Neuronal stem cell (in vitro differentiated cells): ENCODE measurements around the gene CAB39.

ENCODE experiments used
- DNase-seq: peaks from one replicate; pipeline ENCODE4 v3.0.0-alpha.2; 2013; ENCODE audit warnings: low spot score
- H2AFZ ChIP-seq: one replicate; pipeline ENCODE4 v1.6.1; 2013; ENCODE audit warnings: mild to moderate bottlenecking, low read length, inconsistent platforms
- H2AK5ac ChIP-seq: 2 replicates; pipeline ENCODE4 v1.6.1; 2013; ENCODE audit warnings: low read depth, mild to moderate bottlenecking, inconsistent platforms, low read length, moderate library complexity, mixed read lengths
- H2BK120ac ChIP-seq: 2 replicates; pipeline ENCODE4 v1.6.1; 2013; ENCODE audit warnings: low read depth, mild to moderate bottlenecking, inconsistent platforms, low read length, moderate library complexity, mixed read lengths
- H2BK12ac ChIP-seq: one replicate; pipeline ENCODE4 v1.6.1; 2013; ENCODE audit warnings: low read length, inconsistent platforms
- H2BK15ac ChIP-seq: 2 replicates; pipeline ENCODE4 v1.6.1; 2013; ENCODE audit warnings: mild to moderate bottlenecking, low read length, inconsistent platforms, mixed read lengths
- H2BK5ac ChIP-seq: one replicate; pipeline ENCODE4 v1.6.1; 2013; ENCODE audit warnings: inconsistent platforms, mild to moderate bottlenecking, low read length, moderate library complexity
- H3K14ac ChIP-seq: one replicate; pipeline ENCODE4 v1.6.1; 2013; ENCODE audit warnings: low read length, inconsistent platforms
- H3K18ac ChIP-seq: 2 replicates; pipeline ENCODE4 v1.6.1; 2013; ENCODE audit warnings: low read length, inconsistent platforms
- H3K23ac ChIP-seq: 2 replicates; pipeline ENCODE4 v1.6.1; 2013; ENCODE audit warnings: low read depth, mild to moderate bottlenecking, mixed read lengths, low read length, inconsistent platforms; ENCODE audit not compliant: poor library complexity
- H3K27ac ChIP-seq: replicated peaks from 3 replicates; pipeline ENCODE4 v1.5.1; 2013; ENCODE audit warnings: low read length, inconsistent platforms
- H3K27me3 ChIP-seq, 3 experiments: 2 replicates each; pipeline ENCODE4 v1.6.1; 2013; ENCODE audit warnings: low read length in 3 of 3, mild to moderate bottlenecking in 2 of 3, inconsistent platforms in 1 of 3, low read depth in 1 of 3, mixed read lengths in 1 of 3, moderate library complexity in 1 of 3; ENCODE audit not compliant: control insufficient read depth in 3 of 3, insufficient read depth in 3 of 3
- H3K36me3 ChIP-seq, 2 donors: replicated peaks in 1 of 2; 2 replicates each; pipeline ENCODE4 v1.6.1; 2013; ENCODE audit warnings: low read length in 2 of 2; ENCODE audit not compliant: control insufficient read depth in 2 of 2, insufficient read depth in 2 of 2
- H3K4ac ChIP-seq: 2 replicates; pipeline ENCODE4 v1.6.1; 2013; ENCODE audit warnings: inconsistent platforms, mild to moderate bottlenecking, low read length, moderate library complexity
- H3K4me1 ChIP-seq, 2 donors: 1 replicate in 1 of 2; 2 replicates in 1 of 2; pipeline ENCODE4 v1.6.1; 2013; ENCODE audit warnings: low read length in 2 of 2, low read depth in 1 of 2; ENCODE audit not compliant: control insufficient read depth in 2 of 2, insufficient read depth in 1 of 2
- H3K4me2 ChIP-seq: one replicate; pipeline ENCODE4 v1.6.1; 2013; ENCODE audit warnings: mild to moderate bottlenecking, low read length, inconsistent platforms; ENCODE audit not compliant: insufficient read depth, poor library complexity, severe bottlenecking
- H3K4me3 ChIP-seq, 2 donors: 2 replicates each; pipeline ENCODE4 v1.5.1; 2013; ENCODE audit warnings: low read length in 2 of 2, mild to moderate bottlenecking in 2 of 2, inconsistent platforms in 1 of 2, moderate library complexity in 1 of 2
- H3K79me1 ChIP-seq: one replicate; pipeline ENCODE4 v1.6.1; 2013; ENCODE audit warnings: low read depth, mild to moderate bottlenecking, inconsistent platforms, low read length, moderate library complexity
- H3K9ac ChIP-seq: one replicate; pipeline ENCODE4 v1.6.1; 2013; ENCODE audit warnings: mild to moderate bottlenecking, low read depth, low read length, inconsistent platforms; ENCODE audit not compliant: poor library complexity
- H3K9me3 ChIP-seq, 2 donors: replicated peaks in 1 of 2; 2 replicates each; pipeline versions ENCODE3 to v1.6.1; 2013; ENCODE audit warnings: low read length in 2 of 2, mild to moderate bottlenecking in 2 of 2, inconsistent platforms in 1 of 2, low read depth in 1 of 2, mixed read lengths in 1 of 2, moderate library complexity in 1 of 2; ENCODE audit not compliant: control insufficient read depth in 2 of 2, insufficient read depth in 1 of 2
- H4K8ac ChIP-seq: one replicate; pipeline ENCODE4 v1.6.1; 2013; ENCODE audit warnings: low read depth, mild to moderate bottlenecking, inconsistent platforms, low read length, moderate library complexity
- H4K91ac ChIP-seq: one replicate; pipeline ENCODE4 v1.6.1; 2013; ENCODE audit warnings: low read length, low read depth, mild to moderate bottlenecking, inconsistent platforms; ENCODE audit not compliant: poor library complexity
- WGBS, 2 donors: extraction: QIAGEN DNeasy Blood & Tissue Kit; methylation state at CpG; one replicate each; pipeline ENCODE4 v1.1.7; 2013; ENCODE audit warnings: missing lambda C conversion rate in 2 of 2, mixed read lengths in 1 of 2; ENCODE audit not compliant: insufficient read length in 2 of 2, insufficient replicate concordance in 1 of 2; ENCODE audit errors: extremely low coverage in 2 of 2; 5-methylcytosine and 5-hydroxymethylcytosine counted together

Gene CAB39

DNA sequence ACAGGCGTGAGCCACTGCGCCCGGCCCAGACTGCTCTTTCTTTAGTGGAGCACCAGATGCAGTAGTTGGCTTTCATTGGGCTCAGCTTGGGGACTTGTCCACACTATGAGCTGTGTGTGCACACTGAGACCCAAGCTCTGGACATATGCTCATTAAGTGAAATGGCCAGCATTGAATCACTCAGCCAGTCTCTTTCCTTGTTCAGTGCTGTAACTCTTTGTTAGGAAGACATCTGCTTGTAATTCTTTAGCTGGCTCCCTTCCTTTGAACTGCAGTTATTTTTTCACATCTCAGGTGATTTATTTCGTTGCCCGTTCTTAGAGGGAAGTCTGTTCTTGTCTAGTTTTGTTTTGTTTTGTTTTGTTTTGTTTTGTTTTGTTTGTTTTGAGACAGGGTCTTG lies 70.5 kb downstream of the CAB39 start:
- Histone ChIP-seq H3K27me3 (no peaks in the 10 kb centered on the region), H3K36me3 (peaks cover 0 to 26% of the 10 kb centered on the region in 2 donors), H3K23ac (no peak overlapping the region), H4K91ac (no peak overlapping the region), H3K18ac (no peak overlapping the region), H3K4me1 (no peaks in the 10 kb centered on the region), H2AK5ac (no peak overlapping the region), H3K9ac (no peak overlapping the region), H3K4ac (no peak overlapping the region), H4K8ac (no peak overlapping the region), H3K4me3 (no peak overlapping the region), H2AFZ (no peak overlapping the region), H2BK120ac (no peak overlapping the region), H3K14ac (no peak overlapping the region), H3K4me2 (no peak overlapping the region), H3K79me1 (no peaks in the 10 kb centered on the region), H3K27ac (no peak overlapping the region), H2BK15ac (no peak overlapping the region), H3K9me3 (peaks cover 8 to 28% of the 10 kb centered on the region in 2 donors), H2BK12ac (no peak overlapping the region), H2BK5ac (no peak overlapping the region)
- no peak for DNase-seq
- WGBS, 2 donors = no CpG with 5 or more reads among the region's 5 CpGs

GRCh38 chr2:230784795-230785194 lies 72.2 kb downstream of the CAB39 start:
- no peak overlapping the region for H3K27ac ChIP-seq

DNA sequence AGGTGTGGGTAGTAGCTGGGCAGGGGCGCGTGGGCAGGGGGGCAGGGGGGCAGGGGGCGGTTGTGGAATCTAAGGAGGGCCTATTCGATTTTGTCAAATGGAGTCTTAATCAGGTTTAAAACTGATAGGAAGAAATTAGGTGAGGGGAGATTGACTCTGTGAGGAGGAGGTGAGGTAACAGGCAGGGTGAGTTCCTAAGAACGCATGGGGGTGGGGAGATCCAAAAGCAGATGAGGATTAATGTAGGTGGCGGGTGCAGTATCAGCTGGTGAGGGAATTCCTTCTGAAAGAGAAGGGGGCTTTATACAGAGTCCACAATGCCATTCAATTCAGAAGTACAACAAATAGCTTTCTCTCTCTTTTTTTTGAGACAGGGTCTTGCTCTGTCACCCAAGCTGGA lies 72.7 kb downstream of the CAB39 start:
- no peak for DNase-seq
- Histone ChIP-seq H2AFZ (no peak overlapping the region), H4K8ac (no peak overlapping the region), H3K79me1 (peaks cover 2% of the 10 kb centered on the region), H3K27ac (no peak overlapping the region), H3K23ac (no peak overlapping the region), H3K27me3 (no peaks in the 10 kb centered on the region), H3K14ac (no peak overlapping the region), H3K4me3 (no peak overlapping the region), H3K4ac (no peak overlapping the region), H2BK15ac (no peak overlapping the region), H4K91ac (no peak overlapping the region), H3K18ac (no peak overlapping the region), H3K36me3 (peaks cover 5 to 31% of the 10 kb centered on the region in 2 donors), H2BK5ac (no peak overlapping the region), H3K4me1 (no peaks in the 10 kb centered on the region), H2BK12ac (no peak overlapping the region), H3K9ac (no peak overlapping the region), H2AK5ac (no peak overlapping the region), H3K4me2 (no peak overlapping the region), H3K9me3 (peaks cover 10 to 49% of the 10 kb centered on the region in 2 donors), H2BK120ac (no peak overlapping the region)
- no CpG with 5 or more reads among the region's 6 CpGs for WGBS, 2 donors

More at GRCh38 chr2:230784795-230785194, 72.2 kb downstream of the CAB39 start:
- no peaks in the 10 kb centered on the region for H3K27me3 ChIP-seq
- no peak overlapping the region for H3K4ac ChIP-seq
- peaks cover 10 to 44% of the 10 kb centered on the region in 2 donors for H3K9me3 ChIP-seq
- no peak overlapping the region for H3K4me3 ChIP-seq
- no peak overlapping the region for H2BK12ac ChIP-seq
- no peak for DNase-seq
- H3K9ac ChIP-seq = no peak overlapping the region
- no CpG with 5 or more reads among the region's 4 CpGs for WGBS, 2 donors
- no peak overlapping the region for H2AK5ac ChIP-seq
- peaks cover 4 to 26% of the 10 kb centered on the region in 2 donors for H3K36me3 ChIP-seq
- no peak overlapping the region for H2BK15ac ChIP-seq
- no peak overlapping the region for H3K18ac ChIP-seq
- no peak overlapping the region for H2BK5ac ChIP-seq
- H4K91ac ChIP-seq = no peak overlapping the region
- no peak overlapping the region for H3K23ac ChIP-seq
- no peak overlapping the region for H3K4me2 ChIP-seq
- no peak overlapping the region for H2AFZ ChIP-seq
- H3K79me1 ChIP-seq = peaks cover 2% of the 10 kb centered on the region
- no peak overlapping the region for H2BK120ac ChIP-seq
- H3K14ac ChIP-seq = no peak overlapping the region
- no peak overlapping the region for H4K8ac ChIP-seq
- H3K4me1 ChIP-seq = no peaks in the 10 kb centered on the region

DNA sequence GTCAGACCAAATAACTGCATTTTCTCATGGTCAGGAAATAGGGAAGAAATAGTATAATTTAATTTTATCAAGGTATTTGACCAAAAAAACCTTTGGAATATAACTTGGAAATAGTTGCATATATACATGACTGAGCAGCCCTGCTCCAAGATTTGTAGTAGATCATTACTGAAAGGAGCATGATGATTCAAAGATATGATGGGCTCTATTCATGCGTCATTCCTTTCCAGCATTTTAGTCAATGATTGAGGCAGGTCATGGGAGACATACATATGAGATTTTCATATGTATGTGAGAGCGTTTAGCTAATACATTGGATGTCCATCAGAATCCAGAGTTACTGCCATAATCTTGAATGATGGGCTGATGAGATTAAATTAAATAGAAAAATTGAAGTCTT lies 74.5 kb downstream of the CAB39 start:
- no peaks in the 10 kb centered on the region for H3K4me1 ChIP-seq
- H3K9me3 ChIP-seq = peaks cover 10 to 63% of the 10 kb centered on the region in 2 donors
- no peak overlapping the region for H3K23ac ChIP-seq
- H3K27ac ChIP-seq = no peak overlapping the region
- H3K4ac ChIP-seq = no peak overlapping the region
- no peak overlapping the region for H3K4me2 ChIP-seq
- H2BK5ac ChIP-seq = no peak overlapping the region
- no peak overlapping the region for H2BK120ac ChIP-seq
- no peak overlapping the region for H2BK15ac ChIP-seq
- H3K27me3 ChIP-seq = no peaks in the 10 kb centered on the region
- H2BK12ac ChIP-seq = no peak overlapping the region
- no peak overlapping the region for H3K9ac ChIP-seq
- H3K18ac ChIP-seq = no peak overlapping the region
- no peak overlapping the region for H2AK5ac ChIP-seq
- peaks cover 9 to 44% of the 10 kb centered on the region in 2 donors for H3K36me3 ChIP-seq
- peaks cover 2% of the 10 kb centered on the region for H3K79me1 ChIP-seq
- no peak overlapping the region for H4K91ac ChIP-seq
- H4K8ac ChIP-seq = no peak overlapping the region
- WGBS, 2 donors = no CpG with 5 or more reads among the region's 2 CpGs
- H2AFZ ChIP-seq = no peak overlapping the region
- H3K4me3 ChIP-seq = no peak overlapping the region
- H3K14ac ChIP-seq = no peak overlapping the region
- no peak for DNase-seq
